HL-60 (cell line): Measurements from ENCODE around the gene ZBTB46.

Source experiments
- DNase-seq, 2 experiments: peaks; one replicate each; pipeline ENCODE4 v3.0.0-alpha.2; 2010 to 2020; ENCODE audit warnings: low read depth in 1 of 2, low spot score in 1 of 2
- H3K27ac ChIP-seq: fragments of 250-450 bp; sonication (Bioruptor Pico); replicated peaks from 2 replicates; pipeline ENCODE4 v1.5.1; 2020; ENCODE audit warnings: mild to moderate bottlenecking, moderate library complexity
- H3K27me3 ChIP-seq: fragments of 250-450 bp; sonication (Bioruptor Pico); 2 replicates; pipeline ENCODE4 v1.5.1; 2021; ENCODE audit warnings: mild to moderate bottlenecking, moderate library complexity; ENCODE audit not compliant: insufficient read depth, poor library complexity, severe bottlenecking
- H3K4me3 ChIP-seq: replicated peaks from 2 replicates; pipeline ENCODE4 v1.5.1; 2011; ENCODE audit warnings: mild to moderate bottlenecking, control low read depth, low read length; ENCODE audit not compliant: insufficient read depth
- GABPA ChIP-seq: IDR thresholded peaks from 2 replicates; pipeline ENCODE4 v1.6.1; 2012; ENCODE audit warnings: low read depth
- POLR2AphosphoS5 ChIP-seq: IDR thresholded peaks from 2 replicates; pipeline ENCODE4 v1.6.1; 2012; ENCODE audit warnings: low read depth
- REST ChIP-seq: IDR thresholded peaks from 2 replicates; pipeline ENCODE4 v1.6.1; 2012; ENCODE audit warnings: low read depth; ENCODE audit not compliant: insufficient replicate concordance
- SPI1 ChIP-seq: IDR thresholded peaks from 2 replicates; pipeline ENCODE4 v1.6.1; 2012; ENCODE audit warnings: low read depth, mild to moderate bottlenecking, borderline replicate concordance
- TF ChIP-seq, protein P1 (sequence below): IDR thresholded peaks from one replicate; pipeline ENCODE4 v1.5.1; 2011; ENCODE audit warnings: low read length, control low read depth, inconsistent platforms; ENCODE audit not compliant: insufficient read depth

The ZBTB46 gene

DNA sequence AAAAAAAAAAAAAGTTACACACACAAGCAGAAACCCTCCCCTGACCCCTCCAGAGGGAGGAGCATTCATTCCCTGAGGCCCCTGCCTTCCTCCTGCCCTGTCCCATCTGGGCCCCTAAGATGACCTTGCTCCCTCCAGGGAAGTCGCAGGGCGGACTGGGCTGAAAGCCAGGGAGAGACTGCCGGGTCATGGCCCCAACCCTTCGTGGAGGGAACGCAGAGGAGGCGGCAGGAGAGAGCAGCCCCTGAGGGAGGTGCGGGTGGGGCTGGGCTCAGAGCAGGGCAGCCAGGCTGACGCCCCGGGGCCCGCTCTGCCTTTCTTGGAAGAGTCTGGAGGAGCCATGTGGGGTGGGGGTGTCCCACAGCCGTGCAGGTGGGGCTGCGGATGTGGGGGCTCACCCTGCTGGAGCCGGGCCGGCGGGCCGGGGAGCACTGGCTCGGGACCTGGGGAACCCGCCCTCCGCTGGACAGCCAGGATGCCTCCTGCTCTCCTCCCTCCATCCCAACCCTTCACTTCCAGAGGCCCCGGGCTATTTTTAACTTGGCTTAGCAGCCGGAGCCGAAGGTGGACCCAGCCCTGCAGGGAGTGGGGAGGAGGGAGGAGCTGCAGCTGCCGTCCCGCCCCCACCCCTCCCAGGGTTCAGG is 15.2 kb upstream of the ZBTB46 start:
- TF ChIP-seq REST (no peak), GABPA (no peak), POLR2AphosphoS5 (no peak), SPI1 (no peak)
- TF ChIP-seq, protein P1, sequence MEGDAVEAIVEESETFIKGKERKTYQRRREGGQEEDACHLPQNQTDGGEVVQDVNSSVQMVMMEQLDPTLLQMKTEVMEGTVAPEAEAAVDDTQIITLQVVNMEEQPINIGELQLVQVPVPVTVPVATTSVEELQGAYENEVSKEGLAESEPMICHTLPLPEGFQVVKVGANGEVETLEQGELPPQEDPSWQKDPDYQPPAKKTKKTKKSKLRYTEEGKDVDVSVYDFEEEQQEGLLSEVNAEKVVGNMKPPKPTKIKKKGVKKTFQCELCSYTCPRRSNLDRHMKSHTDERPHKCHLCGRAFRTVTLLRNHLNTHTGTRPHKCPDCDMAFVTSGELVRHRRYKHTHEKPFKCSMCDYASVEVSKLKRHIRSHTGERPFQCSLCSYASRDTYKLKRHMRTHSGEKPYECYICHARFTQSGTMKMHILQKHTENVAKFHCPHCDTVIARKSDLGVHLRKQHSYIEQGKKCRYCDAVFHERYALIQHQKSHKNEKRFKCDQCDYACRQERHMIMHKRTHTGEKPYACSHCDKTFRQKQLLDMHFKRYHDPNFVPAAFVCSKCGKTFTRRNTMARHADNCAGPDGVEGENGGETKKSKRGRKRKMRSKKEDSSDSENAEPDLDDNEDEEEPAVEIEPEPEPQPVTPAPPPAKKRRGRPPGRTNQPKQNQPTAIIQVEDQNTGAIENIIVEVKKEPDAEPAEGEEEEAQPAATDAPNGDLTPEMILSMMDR = no peak
- peaks cover 7% of the 10 kb centered on the region for H3K27me3 ChIP-seq
- no peak for DNase-seq
- no peak overlapping the region for H3K27ac ChIP-seq
- H3K4me3 ChIP-seq = no peak overlapping the region

DNA sequence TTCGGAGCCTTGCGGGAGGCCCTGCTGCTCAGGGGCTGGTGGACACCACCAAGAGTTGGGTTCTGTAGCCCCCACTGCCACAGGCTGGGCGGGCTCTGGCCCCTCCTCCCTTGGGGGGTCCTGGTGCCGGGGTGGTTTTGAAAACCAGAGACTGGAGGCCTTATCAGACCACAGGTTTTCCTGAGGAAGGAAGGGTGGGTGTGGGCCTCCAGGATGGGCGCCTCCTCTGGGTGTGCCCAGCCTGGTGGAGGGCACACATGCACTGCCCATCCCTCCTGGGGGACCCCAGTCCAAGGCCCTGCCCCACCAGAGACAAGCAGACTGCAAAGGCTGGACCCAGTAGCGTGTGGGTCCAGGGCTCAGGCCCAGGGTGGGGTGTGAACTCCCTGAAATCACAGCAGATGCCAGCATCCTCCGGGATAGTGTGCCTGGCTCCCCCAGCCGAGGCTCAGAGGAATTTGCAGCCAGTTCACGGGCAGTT is 13.5 kb upstream of the ZBTB46 start:
- Histone ChIP-seq H3K27ac (no peak overlapping the region), H3K27me3 (peaks cover 7% of the 10 kb centered on the region), H3K4me3 (no peak overlapping the region)
- no peak for DNase-seq
- TF ChIP-seq, protein P1 = no peak
- no peak for TF ChIP-seq SPI1
- TF ChIP-seq POLR2AphosphoS5 = no peak
- no peak for TF ChIP-seq REST
- TF ChIP-seq GABPA = no peak

DNA sequence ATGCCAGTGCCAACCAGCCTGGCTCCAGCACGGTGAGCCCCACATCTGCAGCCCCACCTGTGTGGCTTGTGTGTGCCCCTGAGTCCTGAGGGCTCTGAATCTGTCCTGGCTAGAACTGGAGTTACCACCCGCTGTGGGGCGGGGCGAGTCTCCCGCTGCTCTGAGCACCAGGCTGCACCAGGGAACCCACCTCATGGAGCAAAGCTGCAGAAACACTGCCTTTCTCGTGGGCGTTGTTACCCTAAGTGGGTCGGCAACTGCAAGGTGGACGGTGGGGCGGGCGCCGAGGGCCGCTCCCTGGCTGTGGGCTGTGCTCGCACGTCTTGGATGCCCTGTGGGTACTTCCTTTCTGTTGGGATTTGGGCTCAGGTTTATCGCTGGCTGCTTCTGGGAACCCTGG is 12.7 kb upstream of the ZBTB46 start:
- TF ChIP-seq GABPA (no peak), POLR2AphosphoS5 (no peak), REST (no peak), SPI1 (no peak)
- TF ChIP-seq, protein P1 = no peak
- H3K27me3 ChIP-seq = peaks cover 7% of the 10 kb centered on the region
- H3K4me3 ChIP-seq = no peak overlapping the region
- H3K27ac ChIP-seq = no peak overlapping the region
- DNase-seq = no peak
